Activated CD8-positive, alpha-beta T cell treated with anti-CD3 and anti-CD28 coated beads, Interleukin-2, amount 10 ng/mL, durations not matched to agents 7 days and 5 days (primary cell): ENCODE results near the gene TRPC4. TPM values are rescaled to one million over a fixed set of nuclear protein-coding genes. Genes with fewer than 3 reads are reported as not detected.

Source experiments
- ATAC-seq: fragments of 150-1000 bp; cut with Tn5 transposase; one replicate; pipeline ENCODE4 v1.10.0; 2021; ENCODE audit warnings: moderate library complexity
- CTCF ChIA-PET: fragments of 350-600 bp; sonication (Branson Sonifier 250); formaldehyde crosslinking; loops from one replicate; lab custom pipeline; 2021; ENCODE audit warnings: antibody characterized with exemption; lab: Charles Lee
- POLR2A ChIA-PET: fragments of 350-600 bp; sonication (Branson Sonifier 250); formaldehyde crosslinking; loops from one replicate; lab custom pipeline; 2021; ENCODE audit warnings: antibody characterized with exemption; lab: Charles Lee
- DNase-seq: peaks from one replicate; pipeline ENCODE4 v3.0.0-alpha.2; 2020
- H3K27ac Mint-ChIP-seq: one replicate; pipeline ENCODE4 v1.8.0; 2021; ENCODE audit warnings: mild to moderate bottlenecking, mixed read lengths
- H3K27me3 Mint-ChIP-seq: one replicate; pipeline ENCODE4 v1.8.0; 2021; ENCODE audit warnings: low read depth, mixed read lengths
- H3K36me3 Mint-ChIP-seq: one replicate; pipeline ENCODE4 v1.8.0; 2021; ENCODE audit warnings: low read depth, mixed read lengths
- H3K4me1 Mint-ChIP-seq: one replicate; pipeline ENCODE4 v1.8.0; 2021; ENCODE audit warnings: low read depth, mixed read lengths
- H3K4me3 Mint-ChIP-seq: one replicate; pipeline ENCODE4 v1.8.0; 2021; ENCODE audit warnings: mild to moderate bottlenecking, mixed read lengths
- H3K9me3 Mint-ChIP-seq: one replicate; pipeline ENCODE4 v1.8.0; 2022; ENCODE audit warnings: mixed read lengths; ENCODE audit not compliant: insufficient read depth
- total RNA-seq, 2 experiments: library from RNA; stranded (reverse); gene quantifications; one replicate each; pipeline ENCODE4 v1.2.3, GENCODE V29; 2021

TRPC4 gene
- total RNA-seq, 2 experiments from 2014 or later, result not detected

- H3K27ac Mint-ChIP-seq, result no peak overlapping the region
- peaks cover 4% of the 10 kb centered on the region for H3K9me3 Mint-ChIP-seq
- no peaks in the 10 kb centered on the region for H3K4me1 Mint-ChIP-seq
- ATAC-seq, result no peak
- no peaks in the 10 kb centered on the region for H3K36me3 Mint-ChIP-seq
- H3K27me3 Mint-ChIP-seq, result no peaks in the 10 kb centered on the region
- H3K4me3 Mint-ChIP-seq, result no peak overlapping the region
- no peak for DNase-seq
- POLR2A ChIA-PET, result no interaction called here
- CTCF ChIA-PET, result no interaction called here
Observed at GRCh38 chr13:37587236-37587635, 282.3 kb downstream of the TRPC4 start.
